Activated T-helper 2 cell treated with anti-CD3 and anti-CD28 coated beads, Interferon-gamma antibody, Interleukin-2, Interleukin-4, amounts not matched to agents 10 μg/mL and 5 μg/mL and 100 μg/mL, durations not matched to agents 14 hours and 24 hours and 36 hours (primary cell): ENCODE measurements around the gene WASL. TPM values are rescaled to one million over a fixed set of nuclear protein-coding genes. Genes with fewer than 3 reads are reported as not detected.
"Not testable (repeated sequence)": the region's sequence is repeated elsewhere in the genome, so short reads cannot be mapped to it uniquely, and the experiment has no call there.

Experiments used
- DNase-seq: peaks from one replicate; pipeline ENCODE4 v3.0.0; 2021; ENCODE audit warnings: low spot score
- H3K27ac Mint-ChIP-seq: one replicate; pipeline ENCODE4 v1.8.0; 2021; ENCODE audit warnings: mixed read lengths
- H3K27me3 Mint-ChIP-seq: one replicate; pipeline ENCODE4 v1.8.0; 2021; ENCODE audit warnings: low read depth, mixed read lengths
- H3K36me3 Mint-ChIP-seq: one replicate; pipeline ENCODE4 v1.8.0; 2021; ENCODE audit warnings: low read depth, mixed read lengths
- H3K4me1 Mint-ChIP-seq: one replicate; pipeline ENCODE4 v1.8.0; 2021; ENCODE audit warnings: low read depth, mixed read lengths
- H3K4me3 Mint-ChIP-seq: one replicate; pipeline ENCODE4 v1.8.0; 2021; ENCODE audit warnings: low read depth, mild to moderate bottlenecking, moderate library complexity, mixed read lengths
- H3K9me3 Mint-ChIP-seq: one replicate; pipeline ENCODE4 v1.8.0; 2021; ENCODE audit warnings: mixed read lengths
- intact Hi-C: fragments of 100-400 bp; cut with micrococcal nuclease; formaldehyde crosslinking; loops from one replicate; pipeline ENCODE4 v1.15.1; 2023
- total RNA-seq: library from RNA; stranded (reverse); gene quantifications from 2 replicates; pipeline ENCODE4 v1.2.3, GENCODE V29; 2022

WASL gene
- total RNA-seq, 1 donor from 2014 or later: 6.6 TPM

GRCh38 chr7:123783820-123784219 is 35.0 kb upstream of the WASL start:
- Mint-ChIP-seq H3K4me3 (no peak overlapping the region), H3K27me3 (peaks cover 4% of the 10 kb centered on the region), H3K36me3 (no peaks in the 10 kb centered on the region), H3K27ac (no peak overlapping the region), H3K9me3 (no peaks in the 10 kb centered on the region), H3K4me1 (no peaks in the 10 kb centered on the region)
- intact Hi-C loops: no loop called here
- no peak for DNase-seq

- no peak for DNase-seq
- H3K4me3 Mint-ChIP-seq: no peak overlapping the region
These were observed 33.4 kb upstream of the WASL start for GRCh38 chr7:123782071-123782798.

GRCh38 chr7:123780472-123780871 is 31.7 kb upstream of the WASL start:
- H3K4me3 Mint-ChIP-seq, H3K9me3 Mint-ChIP-seq, H3K4me1 Mint-ChIP-seq, intact Hi-C loops, H3K27ac Mint-ChIP-seq, H3K36me3 Mint-ChIP-seq, DNase-seq, H3K27me3 Mint-ChIP-seq: not testable (repeated sequence)

More at GRCh38 chr7:123782071-123782798, 33.4 kb upstream of the WASL start:
- Mint-ChIP-seq H3K27me3 (peaks cover 4% of the 10 kb centered on the region), H3K4me1 (no peaks in the 10 kb centered on the region), H3K27ac (no peak overlapping the region), H3K9me3 (no peaks in the 10 kb centered on the region), H3K36me3 (no peaks in the 10 kb centered on the region)
- intact Hi-C loops: no loop called here

- intact Hi-C loops: no loop called here
- H3K4me1 Mint-ChIP-seq: peaks cover 7% of the 10 kb centered on the region
- no peak for DNase-seq
- no peaks in the 10 kb centered on the region for H3K36me3 Mint-ChIP-seq
- H3K4me3 Mint-ChIP-seq: no peak overlapping the region
- no peak overlapping the region for H3K27ac Mint-ChIP-seq
- peaks cover 10% of the 10 kb centered on the region for H3K27me3 Mint-ChIP-seq
- H3K9me3 Mint-ChIP-seq: no peaks in the 10 kb centered on the region
These were observed 25.7 kb upstream of the WASL start for GRCh38 chr7:123774496-123774895.

GRCh38 chr7:123773481-123773880 is 24.7 kb upstream of the WASL start:
- Mint-ChIP-seq H3K4me1 (peaks cover 8% of the 10 kb centered on the region), H3K27ac (no peak overlapping the region), H3K9me3 (no peaks in the 10 kb centered on the region), H3K27me3 (peaks cover 10% of the 10 kb centered on the region), H3K4me3 (no peak overlapping the region), H3K36me3 (no peaks in the 10 kb centered on the region)
- intact Hi-C loops: no loop called here
- DNase-seq: no peak

GRCh38 chr7:123772652-123773051 is 23.8 kb upstream of the WASL start:
- intact Hi-C loops: no loop called here
- no peak overlapping the region for H3K27ac Mint-ChIP-seq
- DNase-seq: no peak
- H3K36me3 Mint-ChIP-seq: no peaks in the 10 kb centered on the region
- H3K4me1 Mint-ChIP-seq: peaks cover 8% of the 10 kb centered on the region
- no peak overlapping the region for H3K4me3 Mint-ChIP-seq
- peaks cover 10% of the 10 kb centered on the region for H3K27me3 Mint-ChIP-seq
- H3K9me3 Mint-ChIP-seq: no peaks in the 10 kb centered on the region

- H3K27me3 Mint-ChIP-seq: peaks cover 10% of the 10 kb centered on the region
- intact Hi-C loops: no loop called here
These were observed 23.0 kb upstream of the WASL start for GRCh38 chr7:123771846-123772245.

GRCh38 chr7:123771256-123771655 is 22.5 kb upstream of the WASL start:
- intact Hi-C loops: no loop called here
- Mint-ChIP-seq H3K4me1 (peaks cover 8% of the 10 kb centered on the region), H3K4me3 (no peak overlapping the region), H3K9me3 (no peaks in the 10 kb centered on the region), H3K27me3 (peaks cover 10% of the 10 kb centered on the region), H3K36me3 (no peaks in the 10 kb centered on the region), H3K27ac (no peak overlapping the region)
- no peak for DNase-seq

More at GRCh38 chr7:123771846-123772245, 23.0 kb upstream of the WASL start:
- Mint-ChIP-seq H3K36me3 (no peaks in the 10 kb centered on the region), H3K4me3 (no peak overlapping the region), H3K27ac (no peak overlapping the region), H3K4me1 (peaks cover 8% of the 10 kb centered on the region), H3K9me3 (no peaks in the 10 kb centered on the region)
- no peak for DNase-seq

- DNase-seq: no peak
- no peaks in the 10 kb centered on the region for H3K36me3 Mint-ChIP-seq
- H3K4me1 Mint-ChIP-seq: peaks cover 8% of the 10 kb centered on the region
- no peak overlapping the region for H3K4me3 Mint-ChIP-seq
- intact Hi-C loops: loop anchor here (1.0 kb wide), 1 partner anchor 21 kb away; the partner anchor contains the start of gene WASL
- no peaks in the 10 kb centered on the region for H3K9me3 Mint-ChIP-seq
- H3K27me3 Mint-ChIP-seq: peaks cover 13% of the 10 kb centered on the region
- H3K27ac Mint-ChIP-seq: no peak overlapping the region
These were observed 21.6 kb upstream of the WASL start for GRCh38 chr7:123770378-123770777.

GRCh38 chr7:123769371-123769770 is 20.6 kb upstream of the WASL start:
- intact Hi-C loops: no loop called here
- no peak for DNase-seq
- H3K9me3 Mint-ChIP-seq: no peaks in the 10 kb centered on the region
- peaks cover 8% of the 10 kb centered on the region for H3K4me1 Mint-ChIP-seq
- no peaks in the 10 kb centered on the region for H3K36me3 Mint-ChIP-seq
- peaks cover 13% of the 10 kb centered on the region for H3K27me3 Mint-ChIP-seq
- no peak overlapping the region for H3K27ac Mint-ChIP-seq
- no peak overlapping the region for H3K4me3 Mint-ChIP-seq

GRCh38 chr7:123768493-123768892 is 19.7 kb upstream of the WASL start:
- no peak overlapping the region for H3K4me3 Mint-ChIP-seq
- H3K36me3 Mint-ChIP-seq: no peaks in the 10 kb centered on the region
- peaks cover 5% of the 10 kb centered on the region for H3K9me3 Mint-ChIP-seq
- intact Hi-C loops: no loop called here
- H3K27ac Mint-ChIP-seq: no peak overlapping the region
- no peak for DNase-seq
- peaks cover 8% of the 10 kb centered on the region for H3K4me1 Mint-ChIP-seq
- peaks cover 13% of the 10 kb centered on the region for H3K27me3 Mint-ChIP-seq

GRCh38 chr7:123763191-123763661 is 14.4 kb upstream of the WASL start:
- intact Hi-C loops: no loop called here

GRCh38 chr7:123761729-123762128 is 12.9 kb upstream of the WASL start:
- intact Hi-C loops: no loop called here
- no peak overlapping the region for H3K27ac Mint-ChIP-seq
- H3K4me1 Mint-ChIP-seq: peaks cover 4% of the 10 kb centered on the region
- peaks cover 17% of the 10 kb centered on the region for H3K27me3 Mint-ChIP-seq
- H3K36me3 Mint-ChIP-seq: no peaks in the 10 kb centered on the region
- no peak overlapping the region for H3K4me3 Mint-ChIP-seq
- H3K9me3 Mint-ChIP-seq: peaks cover 5% of the 10 kb centered on the region
- no peak for DNase-seq

More at GRCh38 chr7:123763191-123763661, 14.4 kb upstream of the WASL start:
- no peak for DNase-seq
- no peaks in the 10 kb centered on the region for H3K36me3 Mint-ChIP-seq
- H3K27ac Mint-ChIP-seq: no peak overlapping the region
- peaks cover 17% of the 10 kb centered on the region for H3K27me3 Mint-ChIP-seq
- H3K4me3 Mint-ChIP-seq: no peak overlapping the region
- peaks cover 4% of the 10 kb centered on the region for H3K4me1 Mint-ChIP-seq
- peaks cover 5% of the 10 kb centered on the region for H3K9me3 Mint-ChIP-seq
